ENCODE measurements around the gene RHBDL1. TPM values are rescaled to one million over a fixed set of nuclear protein-coding genes. Genes with fewer than 3 reads are reported as not detected.

RHBDL1 gene
- total and polyA plus RNA-seq, 2 of the 8 experiments (the other 6 are each of a cell fraction or from before 2014, with no cell fraction given), result 4.0 to 8.1 TPM

DNA sequence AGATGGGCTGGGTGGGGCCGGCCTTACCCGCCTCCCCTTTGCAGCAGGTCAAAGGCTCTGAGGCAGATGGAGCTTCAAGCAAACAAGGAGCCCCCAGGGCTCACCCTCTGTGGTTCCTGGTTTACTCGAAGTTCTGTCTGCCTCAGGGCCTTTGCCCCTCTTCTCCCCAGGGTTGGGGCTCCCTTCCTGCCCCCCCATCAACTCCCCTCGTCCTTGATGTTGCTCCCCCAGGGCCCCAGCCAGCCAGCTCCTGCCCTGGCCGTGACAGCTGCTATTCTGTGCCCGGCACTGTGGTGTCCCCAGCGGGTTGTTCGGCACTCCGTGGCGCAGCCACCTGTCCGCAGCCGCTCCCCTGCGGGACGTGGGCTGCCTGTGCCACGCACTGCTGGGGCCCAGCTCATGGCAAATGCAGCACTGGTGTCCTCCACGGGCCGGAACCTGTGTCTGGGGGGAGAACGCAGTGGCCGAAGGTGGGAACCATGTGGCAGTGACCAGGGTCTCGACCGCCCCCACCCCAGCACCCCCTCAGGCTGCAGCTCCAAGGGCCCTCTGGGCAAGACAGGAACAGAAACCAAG lies 35.1 kb downstream of the RHBDL1 start:
- Histone ChIP-seq H4K20me1 (replicated peaks in 1 of 2; ENCODE audit: control insufficient read depth in 1 of 2, insufficient read depth in 2 of 2, low read length in 2 of 2) (peaks cover 3 to 8% of the 10 kb centered on the region in 2 experiments), H3K9ac (replicated peaks in 1 of 4; ENCODE audit: extremely low read depth in 1 of 4, low read depth in 3 of 4, low read length in 3 of 4) (no peak overlapping the region), H3K9me3 (ENCODE audit: insufficient read depth in 2 of 2, low read depth in 1 of 2, low read length in 1 of 2) (no peaks in the 10 kb centered on the region), H4K5ac (ENCODE audit: insufficient read length, low read depth, low read length) (no peak overlapping the region), H3K23me2 (ENCODE audit: low read depth, low read length) (peaks cover 16% of the 10 kb centered on the region; the same call in 1 of the 2 replicates), H3K18ac (ENCODE audit: extremely low read depth, low read length) (no peak overlapping the region), H3K36me3 (ENCODE audit: control insufficient read depth in 2 of 4, insufficient read depth in 4 of 4, low read length in 3 of 4) (no peaks in the 10 kb centered on the region), H2BK12ac (ENCODE audit: low read depth, low read length) (no peak overlapping the region), H3K4me2 (ENCODE audit: insufficient read depth in 1 of 2, low read depth in 2 of 2, low read length in 2 of 2) (no peak overlapping the region), H2BK5ac (ENCODE audit: low read depth, low read length) (no peak overlapping the region), H2BK120ac (replicated peaks; ENCODE audit: low read depth, low read length) (no peak overlapping the region), H3K23ac (ENCODE audit: insufficient read length) (no peak overlapping the region), H4K91ac (replicated peaks; ENCODE audit: insufficient read length, low read length) (no peak overlapping the region), H2BK15ac (ENCODE audit: low read length) (peak overlapping the region; percentile 61; the same call in 1 of the 2 replicates), H2BK20ac (ENCODE audit: low read length) (no peak overlapping the region), H3K27me3 (replicated peaks in 1 of 4; ENCODE audit: control insufficient read depth in 3 of 4, extremely low read depth in 1 of 4, insufficient read depth in 3 of 4, low read length in 3 of 4) (peaks cover 20 to 66% (median 48%) of the 10 kb centered on the region in 4 experiments), H3K79me2 (ENCODE audit: control insufficient read depth in 1 of 2, insufficient read depth in 2 of 2, low read length in 2 of 2) (no peaks in the 10 kb centered on the region), H3K4me3 (ENCODE audit: extremely low read depth in 1 of 4, insufficient read depth in 2 of 4, low read depth in 3 of 4, low read length in 4 of 4) (no peak overlapping the region), H3K56ac (replicated peaks; ENCODE audit: insufficient read length, low read depth, low read length) (no peak overlapping the region), H3K79me1 (ENCODE audit: low read depth, low read length) (no peaks in the 10 kb centered on the region), H3K4me1 (replicated peaks in 1 of 4; ENCODE audit: control insufficient read depth in 3 of 4, insufficient read depth in 4 of 4, low read length in 3 of 4) (peaks cover 0 to 8% (median 5%) of the 10 kb centered on the region in 4 experiments; a peak in 3 of 7 replicates), H3K27ac (ENCODE audit: low read depth, low read length) (no peak overlapping the region), H4K8ac (ENCODE audit: extremely low read depth, insufficient read depth, low read length) (peak overlapping the region; percentile 51), H3K4ac (replicated peaks; ENCODE audit: insufficient read length, low read depth, low read length) (no peak overlapping the region), H2AK5ac (ENCODE audit: low read depth, low read length) (no peak overlapping the region), H2AFZ (ENCODE audit: low read length) (no peak overlapping the region), H3K14ac (ENCODE audit: insufficient read length) (no peak overlapping the region)
- FAIRE-seq, result no peak
- no peak for DNase-seq (ENCODE audit: low read depth in 1 of 2, low spot score in 2 of 2)
- WGBS, 2 experiments (ENCODE audit: extremely low coverage in 1 of 2, insufficient coverage in 1 of 2, insufficient read length in 1 of 2, insufficient replicate concordance in 2 of 2, low coverage in 1 of 2, low lambda C conversion rate in 2 of 2, missing lambda C conversion rate in 1 of 2), result 88% methylated on average over 20 of the region's 21 CpGs; no CpG with 5 or more reads in 1 of the 2 experiments
- CTCF ChIA-PET (ENCODE audit: partially characterized antibody), result interaction anchor here (0.8 to 33.4 kb wide), 12 partner anchors 8 to 393 kb away, joined by 3 to 977 read pairs (median 4); partner anchors contain the start of genes ANTKMT, CCDC78, CHTF18 and CIAO3
- POLR2A ChIA-PET (ENCODE audit: partially characterized antibody), result interaction anchor here (1.1 to 20.9 kb wide), 5 partner anchors 9 to 91 kb away, joined by 4 to 353 read pairs (median 5); partner anchors contain the start of genes ANTKMT, CCDC78 and HAGHL
- TF ChIP-seq, protein P1, sequence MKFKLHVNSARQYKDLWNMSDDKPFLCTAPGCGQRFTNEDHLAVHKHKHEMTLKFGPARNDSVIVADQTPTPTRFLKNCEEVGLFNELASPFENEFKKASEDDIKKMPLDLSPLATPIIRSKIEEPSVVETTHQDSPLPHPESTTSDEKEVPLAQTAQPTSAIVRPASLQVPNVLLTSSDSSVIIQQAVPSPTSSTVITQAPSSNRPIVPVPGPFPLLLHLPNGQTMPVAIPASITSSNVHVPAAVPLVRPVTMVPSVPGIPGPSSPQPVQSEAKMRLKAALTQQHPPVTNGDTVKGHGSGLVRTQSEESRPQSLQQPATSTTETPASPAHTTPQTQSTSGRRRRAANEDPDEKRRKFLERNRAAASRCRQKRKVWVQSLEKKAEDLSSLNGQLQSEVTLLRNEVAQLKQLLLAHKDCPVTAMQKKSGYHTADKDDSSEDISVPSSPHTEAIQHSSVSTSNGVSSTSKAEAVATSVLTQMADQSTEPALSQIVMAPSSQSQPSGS (IDR thresholded peaks at IDR 0.05; ENCODE audit: low read length), result no peak
- TF ChIP-seq SP4 (IDR thresholded peaks at IDR 0.05; ENCODE audit: low read length) (no peak), KDM4A (IDR thresholded peaks at IDR 0.05; ENCODE audit: low read depth, low read length, severe bottlenecking) (no peak), JUND (IDR thresholded peaks at IDR 0.05; ENCODE audit: low read length) (no peak), RNF2 (IDR thresholded peaks at IDR 0.05; ENCODE audit: borderline replicate concordance, low read depth, low read length, missing control alignments, poor library complexity, severe bottlenecking) (no peak), SUZ12 (IDR thresholded peaks at IDR 0.05; ENCODE audit: low read length) (no peak), KDM1A (IDR thresholded peaks at IDR 0.05; ENCODE audit: borderline replicate concordance, low read length) (no peak), EZH2 (IDR thresholded peaks at IDR 0.05; ENCODE audit: low read depth, low read length, severe bottlenecking) (no peak)
